C4-2B (cell line): ENCODE data around the gene EVA1A.

Experiments
- CTCF ChIP-seq: fragments of 450-650 bp; conservative IDR thresholded peaks from 2 replicates; pipeline ENCODE4 v1.5.1; 2017; ENCODE audit warnings: mild to moderate bottlenecking
- ZFX ChIP-seq: fragments of 450-650 bp; IDR thresholded peaks from 2 replicates; pipeline ENCODE4 v1.6.1; 2017

- peak; percentile 74 for TF ChIP-seq CTCF
- TF ChIP-seq ZFX = no peak
Measured at GRCh38 chr2:75609334-75609689, 48.6 kb upstream of the EVA1A start.
